Right lobe of liver (tissue), 4 donors: ENCODE results near the gene IDS.

ENCODE experiments used
- CTCF ChIP-seq, 4 donors: fragments of 200-600 bp in 3 of 4; fragments of 450-650 bp in 1 of 4; IDR thresholded peaks; one replicate each; pipeline versions ENCODE4 v1.5.1 to v1.8.0; 2016 to 2022; ENCODE audit warnings: antibody characterized with exemption in 4 of 4, mild to moderate bottlenecking in 2 of 4
- POLR2A ChIP-seq: fragments of 450-650 bp; IDR thresholded peaks from one replicate; pipeline ENCODE4 v1.6.1; 2017; ENCODE audit warnings: antibody characterized with exemption, mild to moderate bottlenecking
- donor health status: DM: no; HTN: no; CAD: no.
- donor health status: DM: no; HTN: no; CAD: no.
- donor health status: DM: no; HTN: yes; CAD: no.

GRCh38 chrX:149433451-149433850 is 71.7 kb downstream of the IDS start:
- TF ChIP-seq CTCF (IDR thresholded peaks at IDR 0.05) (no peak), POLR2A (no peak)
